D341Med (cell line): ENCODE results near the gene PPP1R17.

Experiments
- DNase-seq: peaks from one replicate; pipeline ENCODE4 v3.0.0; 2012; ENCODE audit warnings: low spot score

The PPP1R17 gene

DNA sequence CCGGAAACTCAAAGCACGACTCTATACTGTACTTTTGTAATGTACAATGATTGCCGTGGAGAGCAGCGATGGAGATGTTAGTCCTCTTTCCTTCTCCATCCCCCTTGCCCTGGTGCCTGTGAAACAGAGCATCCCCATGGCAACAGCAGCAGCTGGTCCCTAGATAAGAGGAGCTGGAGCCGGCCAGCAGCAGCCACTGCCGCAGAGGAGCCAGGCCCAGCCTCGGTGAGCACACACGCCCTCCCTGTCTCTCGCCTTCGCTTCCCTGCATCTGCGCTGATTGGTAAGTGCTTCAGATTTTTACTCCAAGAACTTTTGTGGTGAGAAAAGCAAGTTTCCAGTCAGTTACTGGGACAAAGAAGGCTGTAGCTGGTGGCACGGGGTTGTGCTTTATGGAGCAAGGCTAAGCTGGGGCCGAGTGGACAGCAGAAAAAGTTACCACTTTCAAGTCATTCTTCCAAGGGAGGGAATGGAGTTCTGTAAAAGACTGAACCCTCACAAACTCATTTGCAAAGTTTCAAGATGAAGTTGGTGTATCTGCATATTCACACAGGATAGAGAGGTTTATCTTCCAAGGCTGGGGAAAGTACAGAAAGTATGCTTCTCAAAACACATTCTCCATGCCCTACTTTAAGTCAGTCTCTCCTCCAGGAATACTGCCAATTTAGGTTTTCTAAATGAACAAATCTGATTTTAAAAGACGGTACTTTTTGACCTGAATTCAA is at the start of gene PPP1R17:
PPP1R17 (plus strand) TSS at position 192 of the 725 bp plus-strand sequence. CDS start 5,227 bp downstream, outside the sequence.
- no peak for DNase-seq

DNA sequence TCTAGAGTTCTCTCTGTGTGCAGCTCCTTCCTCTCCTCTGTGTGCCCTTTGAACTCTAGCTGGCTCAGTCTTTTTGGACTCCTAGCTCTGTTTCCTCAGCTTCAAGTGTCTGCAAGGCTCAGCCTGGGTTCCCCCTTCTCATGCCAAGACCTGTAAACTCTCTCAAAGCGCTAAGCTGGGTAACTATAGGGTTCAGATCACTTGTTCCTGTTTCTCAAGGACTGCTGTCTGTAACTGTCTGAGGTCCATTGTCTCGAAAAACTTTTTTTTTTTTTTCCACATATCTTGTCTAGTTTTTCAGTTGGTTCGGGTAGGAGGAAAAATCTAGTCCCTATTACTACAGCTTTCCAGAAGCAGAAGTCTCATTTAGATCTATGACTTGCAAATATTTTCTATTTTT is 46.6 kb upstream of the PPP1R17 start:
- DNase-seq: no peak

GRCh38 chr7:31642681-31643115 is 44.3 kb upstream of the PPP1R17 start:
- DNase-seq: no peak

DNA sequence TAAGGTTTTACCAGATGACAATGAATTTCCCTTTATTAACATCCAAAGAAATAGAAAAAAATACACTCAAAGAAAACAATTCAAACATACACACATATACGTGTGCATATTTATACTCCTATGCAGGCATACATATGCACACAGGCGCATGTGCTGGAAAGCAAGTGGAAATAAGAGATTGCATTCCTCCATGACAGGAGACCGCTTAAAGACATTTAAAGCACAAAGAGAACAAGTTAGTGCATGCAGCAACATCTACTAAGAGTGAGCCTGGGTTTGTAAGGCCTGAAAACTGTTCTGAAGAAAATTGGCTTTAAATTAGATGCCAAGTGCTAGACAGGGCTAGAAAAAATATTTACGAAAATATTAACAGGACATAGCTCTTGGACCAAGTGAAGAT is 40.1 kb upstream of the PPP1R17 start:
- no peak for DNase-seq

DNA sequence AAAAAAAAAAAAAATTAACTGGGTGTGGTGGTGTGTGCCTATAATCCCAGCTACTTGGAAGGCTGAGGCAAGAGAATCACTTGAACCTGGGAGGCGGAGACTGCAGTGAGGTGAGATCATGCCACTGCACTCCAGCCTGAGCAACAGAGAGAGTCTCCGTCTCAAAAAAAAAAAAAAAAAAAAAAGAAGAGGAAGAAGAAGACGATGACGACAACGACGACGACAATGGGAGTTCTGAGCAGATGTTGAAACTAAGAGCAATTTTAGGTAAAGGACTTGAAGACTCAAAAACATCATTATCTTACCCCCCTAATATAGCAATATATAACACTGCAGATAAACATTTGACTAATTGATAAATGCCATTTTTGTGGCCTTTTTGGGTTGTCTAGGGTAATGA is 39.5 kb upstream of the PPP1R17 start:
- no peak for DNase-seq

DNA sequence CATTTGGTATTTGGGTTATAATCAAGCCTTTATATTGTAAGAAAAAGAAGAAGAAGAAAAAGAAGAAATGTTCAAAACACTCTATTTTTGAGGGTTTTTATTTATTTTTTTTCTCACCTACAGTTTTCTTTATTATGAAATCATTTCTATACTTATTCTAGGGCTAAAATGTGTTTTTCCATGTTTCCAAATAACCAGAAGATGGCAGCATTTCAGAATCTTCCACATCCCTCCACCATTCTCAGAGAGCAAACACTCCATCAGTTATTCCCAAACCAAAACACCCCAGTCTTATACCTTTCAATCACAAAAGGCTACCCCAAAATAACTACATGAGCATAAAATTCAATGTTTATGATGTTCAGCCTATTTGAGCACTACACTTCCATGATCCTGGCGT is 38.7 kb upstream of the PPP1R17 start:
- DNase-seq: no peak

GRCh38 chr7:31648880-31649279 is 38.1 kb upstream of the PPP1R17 start:
- DNase-seq: no peak

GRCh38 chr7:31651234-31652062 is 35.6 kb upstream of the PPP1R17 start:
- DNase-seq: no peak

DNA sequence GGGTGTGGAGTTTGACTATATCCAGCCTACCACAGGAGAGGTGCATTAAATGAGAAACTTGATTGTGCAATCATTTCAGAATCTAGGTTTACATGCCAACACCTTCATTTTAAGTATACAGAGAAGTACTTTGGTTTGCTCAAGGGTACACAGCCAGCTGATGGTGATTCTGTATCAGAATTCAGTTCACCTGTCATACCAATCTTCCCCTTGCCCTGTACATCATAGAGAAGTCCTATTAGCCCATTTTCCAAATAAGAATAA is 35.0 kb upstream of the PPP1R17 start:
- DNase-seq: no peak

GRCh38 chr7:31663072-31663471 is 23.9 kb upstream of the PPP1R17 start:
- DNase-seq: no peak

DNA sequence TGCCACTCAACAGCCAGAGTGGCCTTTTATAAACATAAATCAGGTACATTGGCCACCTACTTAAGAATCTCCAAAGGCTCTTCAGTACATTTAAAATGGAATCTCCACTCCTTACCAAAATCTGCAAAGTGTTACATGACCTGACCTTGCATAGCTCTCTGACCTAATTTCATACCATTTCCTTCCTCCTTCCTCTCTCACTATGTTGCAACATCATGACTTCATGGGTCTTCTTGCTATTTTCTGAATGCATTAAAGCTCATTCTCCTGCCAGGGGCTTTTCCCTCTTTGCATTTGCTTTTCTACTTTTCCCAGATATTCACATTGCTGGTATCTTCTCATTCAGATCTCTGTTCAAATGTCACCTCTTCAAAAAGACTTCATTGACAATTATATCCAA is 22.1 kb upstream of the PPP1R17 start:
- no peak for DNase-seq

GRCh38 chr7:31665546-31665945 is 21.5 kb upstream of the PPP1R17 start:
- DNase-seq: no peak

DNA sequence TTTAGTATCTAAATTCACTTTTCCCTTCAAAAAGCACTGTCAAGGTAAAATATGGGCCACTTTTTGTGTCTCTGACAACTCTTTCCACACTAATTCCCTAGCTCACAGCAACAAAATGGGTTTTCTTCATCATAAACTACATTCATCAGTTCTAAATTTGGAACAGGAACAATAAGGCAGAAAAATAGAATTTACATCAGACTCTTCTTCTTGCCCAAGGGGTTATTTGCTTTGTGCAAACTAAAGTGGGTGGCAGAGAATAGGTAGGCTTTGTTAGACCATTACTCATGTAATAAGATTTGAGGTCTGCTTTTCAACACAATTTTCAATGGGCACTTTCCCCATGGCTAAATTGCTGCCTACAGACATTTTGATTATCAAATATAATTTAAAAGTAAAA is 17.6 kb upstream of the PPP1R17 start:
- DNase-seq: no peak

DNA sequence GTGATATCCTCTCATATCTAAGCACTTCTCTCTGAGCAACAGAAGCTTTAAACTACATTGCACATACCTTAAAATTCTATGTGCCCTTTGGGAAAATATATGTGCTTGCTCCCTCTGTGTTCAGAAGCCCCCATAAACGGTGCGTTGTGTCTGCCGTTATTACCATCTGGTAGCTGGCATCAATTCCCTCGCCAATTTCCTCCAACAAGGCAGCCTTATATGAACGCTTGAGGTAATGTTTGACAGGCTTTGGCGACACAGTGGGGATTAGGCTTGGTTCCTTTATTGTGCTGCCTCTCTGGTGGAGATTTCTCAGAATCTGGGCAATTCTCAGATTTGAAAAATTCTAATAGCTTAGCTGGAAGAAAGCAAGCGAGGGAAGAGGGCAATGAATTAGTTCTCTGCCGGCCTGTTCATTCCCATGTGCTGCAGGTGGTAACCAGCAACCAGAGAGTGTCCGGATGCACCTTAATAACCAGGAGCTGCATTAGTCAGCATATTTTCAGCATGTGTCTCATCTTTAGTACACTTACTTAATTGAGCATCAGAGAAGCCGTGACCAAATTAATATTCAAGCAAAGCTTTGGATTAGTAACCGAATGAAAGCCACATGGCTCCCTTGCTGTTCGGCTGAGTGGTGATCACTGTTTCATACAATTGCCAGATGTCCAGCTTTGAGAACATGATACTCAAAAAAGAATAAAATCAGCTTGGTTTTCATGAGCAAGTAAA is 7.3 kb upstream of the PPP1R17 start:
- no peak for DNase-seq

DNA sequence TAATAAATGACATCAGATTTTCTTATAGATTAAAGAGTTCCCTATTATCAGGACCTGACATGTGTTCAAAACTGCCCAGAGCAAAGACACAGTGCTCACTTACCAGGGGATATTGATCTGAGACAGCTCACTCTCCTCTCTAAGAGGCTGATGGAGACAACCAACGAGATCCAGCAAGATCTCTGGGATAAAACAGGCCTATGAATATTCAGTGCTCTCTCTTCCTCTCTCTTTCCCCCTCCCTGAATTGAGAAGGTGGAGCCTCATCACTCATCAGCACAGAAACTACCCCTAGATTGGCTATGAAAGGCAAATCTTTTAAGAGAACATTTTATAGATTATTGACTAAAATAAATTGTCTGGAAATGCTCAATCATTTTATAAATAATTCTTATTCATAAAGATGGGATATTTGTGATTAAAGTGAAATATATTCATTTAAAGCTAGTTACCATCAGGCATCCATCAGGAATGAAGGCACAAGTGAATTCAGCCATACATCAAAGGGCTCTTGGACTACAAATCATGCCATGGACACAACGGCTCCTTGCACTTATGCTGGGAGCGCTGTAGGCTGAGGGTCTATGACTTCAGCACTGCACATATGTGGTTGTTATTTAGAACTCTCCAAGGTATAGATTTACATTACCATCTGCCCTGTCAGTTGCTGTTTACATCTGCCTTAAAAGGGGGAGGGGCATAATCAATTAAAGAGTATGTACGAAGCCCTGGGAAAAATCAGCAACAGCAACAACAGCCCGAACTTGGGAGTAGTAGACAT is 3.4 kb upstream of the PPP1R17 start:
- peak; percentile 42 for DNase-seq

DNA sequence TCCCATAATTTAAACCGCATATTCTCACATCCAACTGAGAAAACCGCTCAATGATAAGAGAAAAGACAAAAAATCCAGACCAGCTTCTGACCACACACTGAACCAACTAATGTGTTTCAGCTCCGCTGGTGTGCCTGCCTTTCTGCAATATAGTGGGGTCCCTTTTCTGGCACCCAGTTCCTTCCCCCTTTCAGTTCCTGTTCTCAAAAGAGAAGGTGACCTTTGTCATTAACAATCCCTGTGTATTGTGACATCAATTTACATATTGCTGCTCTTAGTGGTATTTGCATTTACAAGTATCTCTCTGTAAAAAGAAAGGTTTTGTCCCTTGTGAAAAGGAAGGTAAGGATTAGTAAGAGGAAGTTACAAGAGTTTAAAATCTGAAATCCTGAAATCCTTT is 1.4 kb downstream of the PPP1R17 start:
- DNase-seq: no peak

DNA sequence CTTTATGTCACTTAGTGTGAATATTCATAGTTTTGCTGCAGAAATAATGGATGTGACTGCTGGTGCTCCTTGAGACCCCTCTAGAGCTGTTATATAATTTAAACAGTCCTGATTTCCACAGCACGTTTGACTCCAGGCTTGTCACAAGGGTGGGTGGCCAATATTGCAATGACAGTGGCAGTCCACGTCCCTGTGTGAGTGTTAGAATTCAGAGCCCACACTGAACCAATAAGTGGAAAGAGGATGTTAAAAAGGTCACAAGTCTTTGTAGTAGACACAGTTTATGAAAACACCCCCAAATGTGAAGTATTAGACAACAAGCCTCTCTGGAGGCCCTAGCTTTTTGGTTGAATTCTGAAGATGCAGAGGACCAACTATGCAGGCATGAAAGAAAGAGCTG is 2.0 kb downstream of the PPP1R17 start:
- no peak for DNase-seq

- DNase-seq: no peak
Measured at GRCh38 chr7:31690935-31691334, 3.9 kb downstream of the PPP1R17 start.

DNA sequence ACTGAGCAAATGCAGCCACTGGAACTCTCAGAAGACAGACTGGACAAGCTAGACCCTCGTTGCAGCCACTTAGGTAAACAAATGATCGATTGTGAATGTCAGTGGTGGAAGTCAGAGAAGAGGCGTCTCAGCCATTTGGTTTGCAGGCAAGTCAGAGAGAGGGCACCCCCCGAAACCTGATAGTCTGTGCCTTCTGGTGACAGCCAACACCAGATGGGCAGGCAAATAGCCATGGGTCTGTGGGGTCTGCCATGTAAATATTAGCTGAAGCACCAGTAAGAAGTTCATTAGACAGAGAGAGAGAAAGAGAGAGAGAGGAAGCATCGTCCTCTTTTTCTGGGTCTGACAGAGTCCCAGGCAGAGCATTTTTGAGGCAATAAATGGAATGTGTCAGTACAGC is 5.4 kb downstream of the PPP1R17 start:
- no peak for DNase-seq

DNA sequence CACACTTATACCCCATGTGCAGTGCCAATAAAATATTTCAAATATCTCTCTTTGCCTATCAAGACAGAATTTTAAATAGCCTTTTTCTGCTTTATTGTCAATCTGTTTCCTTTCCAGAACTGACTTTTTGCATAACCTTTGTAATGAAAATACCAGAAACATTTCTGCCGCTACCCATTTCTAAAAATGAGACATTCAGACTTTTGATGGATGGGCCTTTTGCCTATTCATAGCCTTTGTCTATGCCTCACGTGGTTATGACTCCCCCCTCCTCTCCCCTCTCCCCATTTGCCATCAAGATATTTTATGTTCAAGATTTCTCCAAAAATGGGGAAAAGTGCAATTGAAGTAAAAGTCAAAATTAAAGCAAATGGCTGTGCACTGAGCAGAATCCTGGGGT is 5.9 kb downstream of the PPP1R17 start:
- DNase-seq: no peak

- no peak for DNase-seq
Measured at GRCh38 chr7:31695859-31696614, 9.0 kb downstream of the PPP1R17 start.

DNA sequence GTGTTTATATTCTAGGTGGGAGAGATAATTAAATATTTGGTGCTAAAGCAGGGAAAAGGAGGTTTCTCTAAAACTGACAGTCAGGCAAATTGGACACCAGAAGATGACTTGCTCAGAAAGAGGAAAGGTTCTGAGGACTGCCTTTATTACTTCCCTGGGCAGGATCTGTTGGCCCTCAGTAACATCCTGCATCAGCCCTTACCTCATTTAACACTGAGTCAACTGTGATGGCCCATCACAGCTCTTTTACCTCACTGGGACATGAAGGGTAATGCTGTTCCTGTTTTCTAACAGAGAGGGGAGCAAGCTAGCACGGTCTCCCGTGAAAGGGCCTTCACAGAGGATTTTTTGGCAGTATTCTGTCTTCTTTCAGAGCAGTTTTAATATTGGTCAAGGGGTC is 12.0 kb downstream of the PPP1R17 start:
- DNase-seq: no peak
